Activated T-helper 1 cell treated with Interleukin-2 at 50 U/mL for 16 hours (primary cell): Measurements from ENCODE around the gene TUBG2.
A peak's percentile ranks its signal among the peaks of the same experiment; 100 is the strongest.
"Not testable (repeated sequence)": the region's sequence is repeated elsewhere in the genome, so short reads cannot be mapped to it uniquely, and the experiment has no call there.

Source experiments
- DNase-seq: peaks from one replicate; pipeline ENCODE4 v3.0.0-alpha.2; 2020; ENCODE audit warnings: low read depth

Gene TUBG2

DNA sequence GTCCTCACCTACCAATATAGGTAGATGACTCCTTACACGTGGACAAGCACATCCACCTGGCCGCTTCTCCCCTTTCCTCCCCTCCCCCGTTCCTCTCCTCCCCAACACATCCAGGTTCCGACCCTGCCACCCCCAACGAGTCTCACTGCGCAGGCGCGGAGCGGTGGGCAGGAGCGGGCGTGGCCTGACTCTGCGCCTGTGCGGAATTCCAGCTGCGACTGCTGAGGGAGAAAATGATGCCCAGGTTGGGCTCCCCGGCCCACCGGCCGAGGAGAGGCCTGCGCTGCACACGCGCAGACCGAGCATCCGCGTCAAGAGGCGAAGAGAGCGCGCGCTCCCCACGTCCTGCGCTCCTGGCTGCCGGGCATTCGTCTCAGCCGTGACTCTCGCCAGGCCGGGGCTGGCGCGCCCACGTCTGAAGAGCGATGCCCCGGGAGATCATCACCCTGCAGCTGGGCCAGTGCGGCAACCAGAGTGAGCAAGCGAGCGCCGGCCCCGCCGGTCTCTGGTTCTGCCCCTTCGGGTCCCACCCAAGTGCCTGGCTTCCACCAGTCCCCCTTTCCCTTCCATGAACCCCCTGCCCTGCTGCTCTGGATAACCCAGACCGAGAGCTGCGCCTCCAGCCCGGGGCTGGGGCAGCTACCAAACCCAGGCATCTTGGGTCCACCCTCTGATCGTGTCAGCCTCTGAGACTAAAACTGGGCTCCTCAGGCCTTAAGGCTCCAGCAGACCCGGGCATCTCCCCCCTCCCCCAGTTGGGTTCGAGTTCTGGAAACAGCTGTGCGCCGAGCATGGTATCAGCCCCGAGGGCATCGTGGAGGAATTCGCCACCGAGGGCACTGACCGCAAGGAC, at the start of gene TUBG2:
Gene TUBG2, plus strand, starts transcription at position 206 of the 853 bp plus-strand sequence. Its CDS starts 220 bp downstream, at position 426.
- DNase-seq: peak; percentile 50

GRCh38 chr17:42609814-42610801, 49.0 kb upstream of the TUBG2 start:
- DNase-seq: not testable (repeated sequence)

- DNase-seq: no peak
Observed at GRCh38 chr17:42612013-42612412, 47.1 kb upstream of the TUBG2 start.

GRCh38 chr17:42613699-42614295, 45.3 kb upstream of the TUBG2 start:
- DNase-seq: no peak

DNA sequence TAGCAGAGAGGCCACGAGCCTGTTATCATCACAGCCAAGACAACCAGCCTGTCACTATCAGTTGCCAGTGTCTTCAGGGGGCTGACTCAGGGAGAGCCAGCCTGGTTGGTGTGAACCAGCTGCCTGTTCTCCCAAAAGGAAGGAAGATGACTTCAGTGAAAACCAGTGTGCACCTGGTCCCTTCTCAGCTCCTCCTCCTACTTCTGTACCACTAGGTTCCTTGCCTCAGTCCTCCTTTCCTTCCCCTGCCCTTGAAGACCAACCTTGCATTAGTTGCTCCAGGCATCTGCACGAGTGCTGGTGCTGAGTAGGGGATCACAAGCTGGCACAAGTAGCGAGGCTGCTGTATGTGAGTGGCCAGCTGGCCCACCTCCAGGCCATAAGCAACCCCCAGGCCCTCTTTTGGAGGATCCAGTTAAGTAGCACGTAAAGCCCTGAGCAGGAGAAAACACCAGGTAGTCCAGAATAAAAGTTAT, 41.1 kb upstream of the TUBG2 start:
- DNase-seq: no peak

GRCh38 chr17:42618442-42619150, 40.5 kb upstream of the TUBG2 start:
- no peak for DNase-seq

- not testable (repeated sequence) for DNase-seq
Observed at GRCh38 chr17:42621987-42622386, 37.1 kb upstream of the TUBG2 start.

DNA sequence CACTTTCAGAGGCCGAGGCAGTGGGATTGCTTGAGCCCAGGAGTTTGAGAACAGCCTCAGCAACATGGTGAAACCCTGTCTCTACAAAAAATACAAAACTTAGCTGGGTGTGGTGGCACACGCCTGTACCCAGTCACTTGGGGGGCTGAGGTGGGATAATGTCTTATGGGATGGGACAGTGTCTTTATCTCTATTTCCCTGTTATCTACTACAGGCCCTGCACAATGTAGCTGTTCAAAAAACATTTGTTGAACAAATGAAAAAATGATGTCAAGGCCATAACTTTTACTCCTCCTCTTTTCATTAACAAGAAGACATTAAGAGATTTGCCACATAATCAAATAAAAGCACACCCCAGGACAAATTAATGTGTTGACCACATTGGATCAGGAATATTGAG, 35.8 kb upstream of the TUBG2 start:
- DNase-seq: no peak

GRCh38 chr17:42623732-42624596, 35.1 kb upstream of the TUBG2 start:
- DNase-seq: no peak

GRCh38 chr17:42627032-42627764, 31.9 kb upstream of the TUBG2 start:
- not testable (repeated sequence) for DNase-seq

DNA sequence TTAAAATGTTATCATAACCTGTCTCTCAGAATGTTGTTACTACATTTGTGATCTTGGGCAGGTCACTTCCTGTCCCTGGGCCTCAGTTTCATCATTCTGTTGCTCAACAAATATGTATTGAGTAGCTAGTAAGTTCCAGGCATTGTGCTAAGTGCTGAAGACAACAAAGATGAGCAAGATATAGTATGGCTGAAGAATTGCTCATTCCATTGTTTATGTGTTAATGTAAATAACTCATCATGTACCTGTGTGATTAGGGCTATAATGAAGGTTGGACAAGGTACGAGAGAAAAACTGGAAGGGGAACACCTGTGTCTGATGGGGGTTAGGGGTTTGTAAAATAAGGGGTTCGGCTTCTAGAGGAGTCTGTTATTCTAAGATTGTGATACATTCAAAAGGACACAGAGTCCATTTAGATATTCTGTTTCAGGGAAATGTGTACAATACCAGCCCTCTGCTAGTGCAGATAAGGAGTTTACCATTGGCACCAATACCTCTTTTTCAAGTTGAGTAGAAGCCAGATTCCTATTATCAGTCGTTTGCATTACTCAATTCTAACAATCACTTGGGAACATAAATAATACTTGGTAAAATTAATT, 29.6 kb upstream of the TUBG2 start:
- DNase-seq: no peak

GRCh38 chr17:42632949-42633444, 26.1 kb upstream of the TUBG2 start:
- no peak for DNase-seq

DNA sequence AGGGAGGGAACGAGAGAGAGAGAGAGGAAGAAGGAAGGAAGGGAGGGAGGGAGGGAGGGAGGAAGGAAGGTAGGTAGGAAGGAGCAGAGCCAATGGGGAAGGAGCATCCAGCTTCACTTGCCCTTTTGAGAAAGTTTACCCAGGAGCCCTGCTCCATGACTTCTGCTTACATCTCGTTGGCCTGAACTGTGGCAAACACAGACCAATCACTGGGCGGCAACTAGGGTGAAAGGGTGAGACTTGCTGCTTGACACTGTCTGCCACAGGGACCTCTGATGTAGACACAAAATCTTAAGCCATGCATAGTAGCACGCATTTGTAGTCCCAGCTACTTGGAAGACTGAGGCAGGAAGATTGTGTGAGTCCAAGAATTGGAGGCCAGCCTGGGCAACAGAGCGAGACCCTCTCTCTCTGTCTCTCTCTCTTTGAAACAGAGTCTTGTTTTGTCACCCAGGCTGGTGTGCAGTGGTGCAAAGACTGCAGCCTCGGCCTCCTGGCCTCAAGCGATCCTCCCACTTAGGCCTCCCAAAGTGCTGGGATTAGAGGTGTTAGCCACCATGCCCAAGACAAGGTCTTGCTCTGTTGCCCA, 19.5 kb upstream of the TUBG2 start:
- DNase-seq: no peak

- DNase-seq: no peak
Observed at GRCh38 chr17:42640121-42640520, 19.0 kb upstream of the TUBG2 start.

DNA sequence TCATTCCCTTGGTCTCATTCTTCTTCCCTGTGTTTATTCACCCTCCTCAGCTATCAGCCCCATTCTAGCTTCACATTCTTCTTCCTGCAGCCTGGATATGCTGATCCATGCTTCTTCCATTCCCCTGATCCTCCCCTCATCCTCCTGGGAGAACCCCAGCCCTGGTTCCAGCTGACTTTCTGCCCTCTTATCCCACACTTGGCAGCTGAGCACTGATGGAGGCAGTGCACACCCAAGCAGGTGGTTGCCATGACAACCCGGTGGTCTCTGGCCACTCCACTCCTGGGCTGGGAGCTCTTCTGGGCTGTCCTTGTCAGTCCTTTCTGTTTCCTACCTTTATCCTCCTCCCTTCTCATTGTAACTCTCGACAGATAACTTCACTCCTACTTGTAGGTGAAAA, 16.7 kb upstream of the TUBG2 start:
- DNase-seq: no peak

GRCh38 chr17:42647778-42648177, 11.3 kb upstream of the TUBG2 start:
- no peak for DNase-seq

GRCh38 chr17:42651392-42651791, 7.7 kb upstream of the TUBG2 start:
- no peak for DNase-seq

DNA sequence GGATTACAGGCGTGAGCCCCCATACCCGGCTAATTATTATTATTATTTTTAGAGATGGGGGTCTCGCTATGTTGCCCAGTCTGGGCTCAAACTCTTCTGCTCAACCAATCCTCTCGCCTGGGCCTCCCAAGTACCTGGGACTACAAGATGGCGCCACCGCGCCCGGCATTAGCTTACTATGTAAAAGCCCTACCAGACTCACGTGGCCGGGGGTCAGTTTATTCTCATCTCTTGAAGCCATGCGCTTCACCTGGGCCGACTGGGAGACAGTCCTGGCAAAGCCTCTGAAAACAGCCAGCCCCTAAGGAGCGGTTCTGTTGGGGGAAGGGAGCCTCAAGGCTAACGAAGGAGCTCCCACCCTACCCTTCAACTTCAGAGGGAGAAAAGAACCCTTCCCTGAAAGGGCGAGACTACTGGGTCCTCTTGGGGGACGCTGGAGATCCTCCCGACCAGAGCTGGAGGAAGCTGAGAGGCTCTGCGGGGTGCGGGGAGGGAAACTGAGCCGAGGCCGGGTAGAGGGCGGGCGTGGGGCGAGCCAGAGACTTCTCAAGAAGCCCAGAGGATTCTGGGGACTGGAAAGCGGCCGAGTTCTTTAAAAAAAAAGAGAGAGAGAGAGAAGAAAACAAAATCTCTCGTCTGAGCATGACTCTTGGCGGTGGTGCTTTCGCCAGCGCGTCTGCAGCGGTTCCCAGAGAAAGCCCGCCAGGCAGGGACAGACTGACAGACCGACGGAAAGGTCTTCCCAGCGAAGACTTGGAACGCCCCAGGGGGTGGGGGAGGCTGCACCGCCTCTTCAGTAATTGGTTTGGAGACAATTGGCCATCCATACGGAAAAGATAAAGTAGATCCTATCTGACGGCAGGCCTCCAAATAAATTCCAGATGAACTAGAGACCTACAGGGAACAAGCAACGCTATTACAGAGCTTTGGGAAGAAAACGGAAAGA, 5.6 kb upstream of the TUBG2 start:
- no peak for DNase-seq
